GM10266 (cell line): ENCODE measurements around the gene RIPK1.
A peak's percentile ranks its signal among the peaks of the same experiment; 100 is the strongest.
"Not testable (repeated sequence)": the region's sequence is repeated elsewhere in the genome, so short reads cannot be mapped to it uniquely, and the experiment has no call there.

ENCODE experiments used
- DNase-seq: peaks from one replicate; pipeline ENCODE4 v3.0.0; 2012; ENCODE audit errors: extremely low spot score
- TF ChIP-seq, protein P1 (sequence below): IDR thresholded peaks from 2 replicates; pipeline ENCODE4 v1.5.1; 2012; ENCODE audit warnings: mild to moderate bottlenecking, low read depth; ENCODE audit not compliant: control insufficient read depth, insufficient read depth; ENCODE audit errors: missing control alignments

The RIPK1 gene

DNA sequence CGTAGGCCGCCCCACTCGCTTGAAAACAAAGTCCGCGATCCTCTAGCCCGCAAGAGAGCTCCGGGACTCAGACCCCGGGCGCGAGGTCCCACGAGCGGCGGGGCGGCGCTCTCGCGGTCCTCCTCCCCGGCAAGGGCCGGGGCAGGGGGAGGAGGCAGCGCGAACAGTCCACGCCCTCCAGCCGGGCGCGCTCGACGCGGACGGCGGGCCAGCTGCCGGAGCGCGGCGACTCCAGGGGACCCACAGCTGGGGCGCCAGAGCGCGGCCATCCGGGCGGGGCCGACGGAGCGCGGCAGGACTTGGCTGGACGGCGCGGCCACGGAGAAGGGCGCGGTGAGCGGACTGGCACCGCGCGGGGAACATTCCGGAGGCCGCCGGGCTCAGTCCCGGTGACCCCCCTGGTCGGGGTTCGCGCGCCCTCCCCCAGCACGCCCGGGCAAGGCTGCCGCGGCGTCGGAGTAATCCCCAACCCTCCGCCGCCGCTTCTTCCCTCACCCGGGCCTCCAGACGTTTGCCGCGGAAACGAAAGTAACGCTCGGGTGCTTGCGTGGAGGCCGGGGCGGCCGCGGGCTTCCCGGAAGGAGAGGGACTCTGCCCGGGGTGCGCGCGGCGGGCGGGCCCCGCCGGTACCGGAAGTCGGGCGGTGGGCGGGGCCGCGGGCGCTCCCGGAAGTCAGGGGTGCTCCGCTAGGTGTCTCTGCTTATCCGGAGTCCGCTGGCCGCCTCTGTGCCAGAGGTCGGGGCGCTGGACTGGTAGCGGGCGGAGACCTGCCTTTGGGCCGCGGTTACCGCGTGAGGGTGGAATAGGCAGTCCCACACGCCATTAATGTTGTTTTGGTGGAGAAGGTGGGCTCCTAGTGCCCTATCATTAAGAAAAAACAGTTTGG lies at the start of gene RIPK1:
Gene RIPK1 (plus strand): TSS at position 166 of the 886 bp plus-strand sequence. CDS start 8,330 bp downstream, outside the sequence.
- peak; percentile 98 for DNase-seq
- TF ChIP-seq, protein P1, sequence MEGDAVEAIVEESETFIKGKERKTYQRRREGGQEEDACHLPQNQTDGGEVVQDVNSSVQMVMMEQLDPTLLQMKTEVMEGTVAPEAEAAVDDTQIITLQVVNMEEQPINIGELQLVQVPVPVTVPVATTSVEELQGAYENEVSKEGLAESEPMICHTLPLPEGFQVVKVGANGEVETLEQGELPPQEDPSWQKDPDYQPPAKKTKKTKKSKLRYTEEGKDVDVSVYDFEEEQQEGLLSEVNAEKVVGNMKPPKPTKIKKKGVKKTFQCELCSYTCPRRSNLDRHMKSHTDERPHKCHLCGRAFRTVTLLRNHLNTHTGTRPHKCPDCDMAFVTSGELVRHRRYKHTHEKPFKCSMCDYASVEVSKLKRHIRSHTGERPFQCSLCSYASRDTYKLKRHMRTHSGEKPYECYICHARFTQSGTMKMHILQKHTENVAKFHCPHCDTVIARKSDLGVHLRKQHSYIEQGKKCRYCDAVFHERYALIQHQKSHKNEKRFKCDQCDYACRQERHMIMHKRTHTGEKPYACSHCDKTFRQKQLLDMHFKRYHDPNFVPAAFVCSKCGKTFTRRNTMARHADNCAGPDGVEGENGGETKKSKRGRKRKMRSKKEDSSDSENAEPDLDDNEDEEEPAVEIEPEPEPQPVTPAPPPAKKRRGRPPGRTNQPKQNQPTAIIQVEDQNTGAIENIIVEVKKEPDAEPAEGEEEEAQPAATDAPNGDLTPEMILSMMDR: peak; percentile 61

DNA sequence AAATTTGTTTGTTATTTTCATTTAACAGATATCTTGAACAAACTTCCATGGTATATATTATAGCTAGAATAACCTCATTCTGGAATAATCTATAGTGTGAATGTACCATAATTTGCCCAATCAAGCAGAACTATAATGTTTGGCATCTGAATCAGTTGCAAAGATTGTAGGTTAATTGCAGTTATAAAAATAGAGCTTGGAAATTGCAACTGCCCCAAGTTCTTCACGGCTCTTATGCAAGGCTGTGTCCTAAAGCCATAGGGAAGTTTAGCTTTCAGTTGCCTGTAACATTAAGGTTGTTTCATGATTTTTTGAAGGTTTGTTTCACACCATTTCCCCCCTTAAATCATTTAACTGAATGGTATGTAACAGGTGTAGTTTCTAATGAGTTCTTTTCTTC lies 49.2 kb upstream of the RIPK1 start:
- DNase-seq: no peak
- TF ChIP-seq, protein P1: no peak

DNA sequence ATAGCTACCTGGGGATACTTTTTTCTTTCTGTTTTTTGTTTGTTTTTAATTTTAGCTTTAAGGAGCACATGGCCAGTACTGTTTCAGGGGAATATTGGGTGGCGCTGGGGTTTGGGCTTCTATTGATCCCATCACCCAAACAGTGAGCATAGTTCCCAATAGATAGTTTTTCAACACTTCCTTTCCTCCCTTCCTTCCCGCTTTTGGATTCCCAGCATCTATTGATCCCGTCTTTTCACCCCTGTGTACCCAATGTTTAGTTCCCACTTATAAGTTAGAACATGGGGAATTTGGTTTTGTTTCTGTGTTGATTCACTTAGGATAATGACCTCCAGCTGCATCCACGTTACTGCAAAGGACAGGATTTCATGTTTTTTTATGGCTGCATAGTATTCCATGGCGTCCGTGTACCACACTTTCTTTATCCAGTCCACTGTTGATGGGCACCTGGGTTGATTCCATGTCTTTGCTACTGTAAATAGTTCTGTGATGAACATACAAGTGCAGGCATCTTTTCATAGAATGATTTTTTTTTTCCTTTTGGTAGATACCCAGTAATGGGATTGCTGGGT lies 48.5 kb upstream of the RIPK1 start:
- DNase-seq: no peak

DNA sequence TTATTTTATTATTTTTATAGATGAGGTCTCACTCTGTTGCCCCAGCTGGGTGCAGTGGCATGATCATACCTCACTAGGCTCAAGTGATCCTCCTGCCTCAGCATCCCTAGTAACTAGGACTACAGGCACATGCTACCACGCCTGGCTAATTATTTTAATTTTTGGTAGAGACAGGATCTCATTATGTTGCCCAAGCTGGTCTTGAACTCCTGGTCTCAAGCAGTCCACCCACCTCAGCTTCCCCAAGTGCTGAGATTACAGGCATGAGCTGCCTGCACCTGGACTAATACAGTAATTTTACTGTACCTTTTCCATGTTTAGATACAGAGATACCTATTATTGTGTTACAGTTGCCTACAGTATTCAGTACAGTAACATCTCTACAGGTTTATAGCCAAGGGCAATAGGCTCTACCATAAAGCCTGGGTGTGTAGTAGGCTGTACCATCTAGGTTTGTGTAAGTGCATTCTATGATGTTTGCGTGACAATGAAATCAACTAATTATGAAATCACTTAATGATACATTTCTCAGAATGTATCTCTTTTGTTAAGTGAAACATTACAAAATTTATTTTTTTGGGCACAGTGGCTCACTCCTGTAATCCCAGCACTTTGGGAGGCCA lies 47.2 kb upstream of the RIPK1 start:
- not testable (repeated sequence) for DNase-seq

More for the DNA sequence above, 48.5 kb upstream of the RIPK1 start:
- TF ChIP-seq, protein P1: no peak

- TF ChIP-seq, protein P1: no peak
- DNase-seq: no peak
Observed at GRCh38 chr6:3022765-3023662, 45.3 kb upstream of the RIPK1 start.

DNA sequence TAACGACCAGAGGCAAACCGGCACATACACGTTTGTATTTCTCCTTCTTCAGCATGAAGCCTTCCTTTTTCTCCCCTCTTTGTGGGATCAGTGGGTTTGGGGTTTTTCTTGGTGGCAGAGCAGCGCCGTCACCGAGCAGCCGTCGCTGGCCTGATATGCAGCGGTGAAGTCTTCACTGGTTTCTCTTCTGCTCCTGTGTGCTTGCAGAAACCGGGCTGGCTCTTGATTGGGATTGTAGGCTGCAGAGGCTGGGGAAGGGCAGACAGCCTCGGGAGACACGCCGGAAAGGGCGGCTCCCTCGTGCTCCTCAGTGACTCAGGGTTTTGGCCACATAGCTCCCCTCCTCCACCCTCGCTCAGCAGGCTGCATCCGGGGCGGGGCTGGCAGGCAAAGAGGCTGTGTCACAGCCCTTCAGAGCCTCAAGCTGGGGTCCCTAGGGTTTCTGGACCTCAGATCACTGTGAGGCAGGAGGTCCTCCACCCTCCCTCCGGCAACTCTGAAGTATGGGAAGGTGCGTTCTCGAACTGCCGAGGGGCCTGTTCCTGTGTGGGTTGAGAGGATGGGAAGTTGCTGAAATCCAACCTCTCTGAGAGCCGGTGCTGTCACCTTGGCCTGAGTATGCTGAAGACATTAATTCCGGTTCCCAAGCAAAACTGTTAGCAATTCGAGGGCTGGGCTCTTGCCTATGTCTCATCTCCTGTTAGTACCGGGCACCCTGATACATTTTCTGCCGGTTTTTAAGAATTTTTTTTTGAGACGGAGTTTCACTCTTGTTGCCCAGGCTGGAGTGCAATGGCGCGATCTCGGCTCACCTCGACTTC lies 44.4 kb upstream of the RIPK1 start:
- peak; percentile 88 for DNase-seq
- TF ChIP-seq, protein P1: no peak
